ENCODE results near the gene TUBGCP5.
A peak's percentile ranks its signal among the peaks of the same experiment; 100 is the strongest.
"Not testable (repeated sequence)": the region's sequence is repeated elsewhere in the genome, so short reads cannot be mapped to it uniquely, and the experiment has no call there.

The TUBGCP5 gene

GRCh38 chr15:23039143-23039916, at the start of gene TUBGCP5:
Gene TUBGCP5, minus strand, starts transcription at chr15:23039569. Its CDS starts 26 bp downstream, at chr15:23039543.
- peak; percentile 98 for DNase-seq (ENCODE audit: low spot score)

DNA sequence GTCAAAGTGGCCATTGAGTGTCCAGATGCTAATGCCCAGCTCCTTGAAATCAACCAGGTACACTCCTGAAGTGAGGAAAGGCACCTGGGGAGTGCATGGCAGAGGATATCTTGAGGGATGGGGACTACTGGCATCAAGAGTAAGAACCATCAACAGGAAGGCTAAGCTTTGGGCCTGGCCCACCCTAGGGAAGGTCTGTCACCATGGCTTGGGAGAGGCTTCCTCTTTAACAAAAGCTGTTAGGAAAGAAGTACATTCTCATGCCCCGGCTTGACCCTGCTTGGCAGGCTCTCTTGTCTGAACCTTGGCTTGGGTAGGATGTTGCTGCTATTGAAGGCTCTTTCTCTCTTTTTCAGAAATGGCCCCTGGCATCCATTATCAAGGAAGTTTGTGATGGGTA, 43.7 kb upstream of the TUBGCP5 start:
- no peak for DNase-seq (ENCODE audit: low spot score)

- not testable (repeated sequence) for DNase-seq (ENCODE audit: low spot score)
Observed at GRCh38 chr15:23081996-23082737, 42.8 kb upstream of the TUBGCP5 start.

DNA sequence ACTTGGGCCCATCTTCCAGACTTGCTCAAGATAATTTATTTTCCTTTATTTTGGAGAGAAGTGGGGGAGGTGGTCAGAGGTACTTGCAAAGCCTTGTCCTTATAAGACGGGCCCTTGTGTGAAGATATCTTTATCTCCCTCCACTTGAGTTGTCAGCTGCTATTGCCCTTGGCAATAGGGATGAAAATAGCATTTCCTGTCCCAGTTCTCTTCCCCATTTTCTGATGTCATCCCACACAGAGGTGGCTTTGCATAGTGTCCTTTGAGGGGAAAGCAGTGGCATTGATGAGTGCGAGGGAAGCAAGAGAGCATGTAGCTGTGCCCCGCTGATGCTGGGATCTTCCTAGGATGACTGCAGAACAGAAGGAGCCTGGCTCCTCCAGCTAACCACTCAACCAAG, 41.9 kb upstream of the TUBGCP5 start:
- DNase-seq (ENCODE audit: low spot score): no peak

DNA sequence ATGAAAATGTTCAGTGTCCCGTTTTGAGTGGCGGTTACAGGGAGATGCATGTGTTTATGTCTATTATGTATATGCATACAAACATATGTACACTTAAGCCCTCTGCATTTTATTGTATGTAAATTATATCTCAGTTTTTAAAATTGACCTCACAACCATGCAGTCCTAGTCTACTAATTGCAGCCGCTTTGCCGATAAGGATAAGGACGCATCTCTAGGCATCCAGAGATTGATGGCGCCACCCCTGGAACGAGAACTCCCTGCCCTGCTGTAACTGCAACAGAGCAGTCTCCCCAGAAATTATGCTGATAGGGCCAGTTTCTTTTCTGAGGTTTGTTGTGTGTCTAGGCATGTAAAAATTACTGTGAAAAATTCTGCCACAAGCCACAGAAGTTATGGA, 40.4 kb upstream of the TUBGCP5 start:
- DNase-seq (ENCODE audit: low spot score): no peak

DNA sequence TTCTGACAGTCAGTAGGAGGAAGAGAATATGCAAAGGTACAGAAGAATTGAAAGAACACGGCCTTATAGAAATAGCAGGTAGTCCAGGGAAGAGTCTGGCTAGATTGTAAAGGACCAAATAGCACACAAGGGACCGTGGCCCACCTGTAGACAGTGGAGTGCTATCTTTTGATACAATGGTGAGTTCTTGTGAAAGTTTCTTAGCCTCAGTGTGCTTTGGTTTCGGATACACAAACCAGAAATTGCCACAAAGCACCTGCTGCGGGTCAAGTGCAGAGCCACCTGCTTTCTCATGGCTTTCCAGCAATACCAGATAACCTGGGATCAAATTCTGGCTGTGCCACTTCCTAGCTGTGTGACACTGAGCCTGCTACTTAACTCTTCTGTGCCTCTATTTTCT, 36.6 kb upstream of the TUBGCP5 start:
- DNase-seq (ENCODE audit: low spot score): no peak

DNA sequence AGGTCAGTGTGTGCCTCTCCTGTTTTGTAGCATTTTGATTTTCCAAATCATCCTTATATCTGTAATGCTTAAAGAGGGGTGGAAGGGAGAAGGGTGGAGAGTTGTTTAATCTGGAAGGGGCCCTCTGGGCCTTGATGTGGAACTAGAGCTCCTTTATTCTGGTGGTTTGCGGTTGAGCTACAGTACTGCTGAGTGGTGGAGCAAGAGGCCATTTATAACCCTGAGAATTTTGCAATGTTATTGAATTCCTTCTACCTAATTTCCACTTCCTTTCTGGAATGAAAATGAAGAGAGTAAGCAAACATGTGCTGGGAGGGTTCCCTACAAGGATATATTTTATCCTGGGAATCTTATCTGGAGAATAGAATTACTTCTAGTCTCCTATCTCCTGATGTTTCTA, 35.3 kb upstream of the TUBGCP5 start:
- DNase-seq (ENCODE audit: low spot score): no peak

DNA sequence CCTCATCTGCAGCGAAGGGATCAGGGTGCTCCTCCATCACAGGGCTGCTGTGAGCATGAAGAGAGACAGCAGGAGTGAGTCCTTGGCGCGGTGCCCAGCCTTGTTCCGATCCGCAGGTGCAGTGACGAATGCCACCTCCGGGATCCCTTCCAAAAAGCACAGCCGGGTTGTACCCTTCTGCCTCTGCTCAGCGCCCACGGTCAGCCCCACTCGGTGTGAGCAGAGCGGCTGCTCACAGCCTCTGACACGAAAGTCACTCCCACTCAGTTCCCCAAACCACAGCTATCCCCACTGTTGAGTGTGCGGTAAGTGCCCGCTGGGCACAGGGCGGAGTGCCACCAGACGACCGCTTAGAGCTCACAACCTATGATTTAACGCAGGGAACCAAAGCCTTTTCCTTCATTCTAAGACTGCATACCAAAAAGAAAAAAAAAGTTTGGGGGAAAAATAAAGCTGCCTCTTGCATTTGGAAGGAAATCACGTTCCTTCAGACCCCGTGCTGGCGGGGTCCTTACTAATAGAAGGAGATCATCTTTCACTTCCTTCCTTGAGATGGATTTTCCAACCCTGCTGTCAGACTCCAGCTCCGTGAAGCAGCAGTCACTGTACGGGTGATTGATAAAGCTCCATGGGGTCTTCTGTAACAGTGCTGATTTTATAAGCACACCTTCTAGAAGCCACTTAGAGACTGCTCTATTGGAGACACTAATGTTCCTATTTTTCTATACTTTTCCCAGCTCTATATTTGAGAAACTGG, 34.7 kb upstream of the TUBGCP5 start:
- no peak for DNase-seq (ENCODE audit: low spot score)

- DNase-seq (ENCODE audit: low spot score): no peak
Observed at GRCh38 chr15:23072633-23073032, 33.3 kb upstream of the TUBGCP5 start.

- DNase-seq (ENCODE audit: low spot score): no peak
Observed at GRCh38 chr15:23069496-23070166, 30.3 kb upstream of the TUBGCP5 start.

GRCh38 chr15:23067416-23067815, 28.0 kb upstream of the TUBGCP5 start:
- no peak for DNase-seq (ENCODE audit: low spot score)

DNA sequence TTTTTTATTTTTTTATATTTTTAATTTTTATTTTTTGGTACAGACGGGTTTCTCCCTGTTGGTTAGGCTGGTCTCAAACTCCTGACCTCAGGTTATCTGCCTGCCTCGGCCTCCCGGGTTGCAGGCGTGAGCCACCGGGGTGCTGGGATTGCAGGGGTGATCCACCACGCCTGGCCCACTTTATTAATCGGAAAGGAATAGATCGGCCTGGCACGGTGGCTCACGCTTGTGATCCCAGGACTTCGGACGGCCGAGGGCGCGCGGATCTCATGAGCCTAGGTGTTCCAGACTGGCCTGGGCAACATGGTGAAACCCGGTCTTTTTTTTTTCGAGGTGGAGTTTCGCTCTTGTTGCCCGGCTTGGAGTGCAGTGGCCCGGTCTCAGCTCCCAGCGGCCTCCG, 26.5 kb upstream of the TUBGCP5 start:
- no peak for DNase-seq (ENCODE audit: low spot score)

- DNase-seq (ENCODE audit: low spot score): no peak
Observed at GRCh38 chr15:23064156-23064555, 24.8 kb upstream of the TUBGCP5 start.

GRCh38 chr15:23057707-23058106, 18.3 kb upstream of the TUBGCP5 start:
- no peak for DNase-seq (ENCODE audit: low spot score)

DNA sequence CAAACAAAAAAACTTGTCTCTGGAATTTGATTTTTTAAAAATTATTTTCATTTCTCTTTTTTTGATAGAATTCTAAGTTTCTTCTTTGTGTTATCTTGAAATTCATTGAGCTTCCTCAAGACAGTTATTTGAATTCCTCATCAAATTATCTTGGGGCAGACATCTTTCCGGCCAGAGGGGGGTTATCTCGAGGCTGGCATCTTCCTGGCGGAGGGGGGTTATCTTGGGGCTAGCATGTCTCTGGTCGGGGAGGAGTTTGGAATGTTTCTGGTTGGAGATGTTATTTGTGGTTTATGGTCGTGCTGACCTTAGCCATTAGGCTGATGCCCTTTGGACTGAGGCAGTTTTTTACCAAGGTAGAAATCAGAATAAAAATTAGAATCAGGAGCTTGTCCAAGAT, 15.9 kb upstream of the TUBGCP5 start:
- no peak for DNase-seq (ENCODE audit: low spot score)

DNA sequence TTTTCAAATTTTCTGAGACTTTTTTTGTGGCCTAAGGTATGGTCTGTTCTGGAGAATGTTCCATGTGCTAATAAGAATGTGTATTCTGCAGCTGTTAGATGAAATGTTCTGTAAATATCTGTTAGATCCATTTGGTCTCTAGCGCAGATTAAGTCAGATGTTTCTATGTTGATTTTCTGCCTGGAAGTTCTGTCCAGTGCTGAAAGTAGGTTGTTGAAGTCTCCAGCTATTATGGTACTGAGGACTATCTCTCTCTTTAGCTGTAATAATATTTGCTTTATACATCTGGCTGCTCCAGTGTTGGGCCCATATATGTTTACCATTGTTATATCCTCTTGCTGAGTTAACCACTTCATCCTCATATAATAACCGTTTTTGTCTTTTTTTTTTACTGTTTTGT, 13.2 kb upstream of the TUBGCP5 start:
- DNase-seq (ENCODE audit: low spot score): no peak

DNA sequence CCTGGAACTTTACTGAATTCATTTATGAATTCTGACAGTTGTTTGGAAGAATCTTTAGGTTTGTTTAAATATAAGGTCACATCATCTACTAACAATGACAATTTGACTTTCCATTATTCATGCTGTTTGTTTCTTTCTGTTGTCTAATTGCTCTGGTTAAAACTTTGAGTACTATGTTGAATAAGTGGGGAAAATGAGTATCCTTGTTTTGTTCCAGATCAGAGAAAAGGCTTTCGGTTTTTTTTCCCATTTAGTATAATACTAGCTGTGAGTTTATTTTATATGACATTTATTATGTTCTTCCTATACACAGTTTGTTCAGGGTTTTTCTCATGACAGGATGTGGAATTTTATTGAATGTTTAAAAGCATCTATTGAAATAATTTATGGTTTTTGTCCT, 11.3 kb upstream of the TUBGCP5 start:
- DNase-seq (ENCODE audit: low spot score): no peak

- no peak for DNase-seq (ENCODE audit: low spot score)
Observed at GRCh38 chr15:23049984-23050628, 10.7 kb upstream of the TUBGCP5 start.

DNA sequence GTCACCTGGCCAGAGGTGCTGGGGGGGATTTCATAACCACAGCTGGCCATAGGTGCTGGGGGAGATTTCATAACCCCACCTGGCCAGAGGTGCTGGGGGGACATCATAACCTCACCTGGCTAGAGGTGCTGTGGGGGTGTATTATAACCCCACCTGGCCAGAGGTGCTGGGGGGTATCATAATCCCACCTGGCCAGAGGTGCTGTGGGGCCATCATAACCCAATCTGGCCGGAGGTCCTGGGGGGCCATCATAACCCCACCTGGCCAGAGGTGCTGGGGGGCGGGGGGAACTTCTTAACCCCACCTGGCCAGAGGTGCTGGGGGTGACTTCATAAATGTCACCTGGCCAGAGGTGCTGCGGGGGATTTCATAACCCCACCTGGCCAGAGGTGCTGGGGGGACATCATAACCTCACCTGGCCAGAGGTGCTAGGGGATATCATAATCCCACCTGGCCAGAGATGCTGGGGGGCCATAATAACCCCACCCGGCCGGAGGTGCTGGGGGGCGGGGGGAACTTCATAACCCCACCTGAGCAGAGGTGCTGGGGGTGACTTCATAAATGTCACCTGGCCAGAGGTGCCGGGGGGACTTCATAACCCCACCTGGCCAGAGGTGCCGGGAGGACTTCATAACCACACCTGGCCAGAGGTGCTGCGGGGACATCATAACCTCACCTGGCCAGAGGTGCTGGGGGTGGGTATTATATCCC, 9.4 kb upstream of the TUBGCP5 start:
- not testable (repeated sequence) for DNase-seq (ENCODE audit: low spot score)

GRCh38 chr15:23043987-23044386, 4.6 kb upstream of the TUBGCP5 start:
- DNase-seq (ENCODE audit: low spot score): not testable (repeated sequence)

- DNase-seq (ENCODE audit: low spot score): not testable (repeated sequence)
Observed at GRCh38 chr15:23043535-23043934, 4.2 kb upstream of the TUBGCP5 start.
